ENCODE data around the gene CCDC57. TPM values are rescaled to one million over a fixed set of nuclear protein-coding genes. Genes with fewer than 3 reads are reported as not detected.
A peak's percentile ranks its signal among the peaks of the same experiment; 100 is the strongest.

The CCDC57 gene
- total RNA-seq, 2 donors from 2014 or later = 5.1 to 7.4 TPM

DNA sequence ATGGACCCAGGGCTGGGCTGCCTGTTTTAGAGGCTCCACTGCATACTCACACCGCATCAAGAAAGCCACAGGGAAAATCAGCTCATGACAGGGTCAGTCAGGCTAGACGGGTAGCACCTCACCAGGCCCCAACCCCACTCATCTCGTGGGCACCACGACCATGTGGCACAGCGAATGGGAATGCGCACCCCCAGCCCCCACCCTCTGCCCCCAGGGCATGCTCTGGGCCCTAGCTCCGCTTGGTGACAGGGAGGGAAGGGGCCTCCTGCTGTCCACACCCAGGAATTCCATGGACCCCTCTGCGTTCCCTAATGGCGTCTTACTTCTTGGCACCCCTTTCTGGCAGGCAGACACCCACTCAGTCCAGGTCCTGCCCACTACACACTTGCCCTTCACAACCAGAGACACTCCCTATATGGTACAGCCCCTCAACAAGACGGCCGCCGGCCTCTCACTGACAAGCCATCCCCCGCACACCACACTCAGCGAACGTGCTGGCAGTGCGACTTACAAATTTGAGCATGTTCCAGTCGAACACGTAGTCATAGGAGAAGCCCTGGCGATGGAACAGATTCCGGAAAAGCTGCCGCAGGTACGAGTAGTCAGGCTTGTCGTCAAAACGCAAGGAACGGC is 38.3 kb upstream of the CCDC57 start:
- Histone ChIP-seq H3K27me3 (no peaks in the 10 kb centered on the region), H3K36me3 (peaks cover 89% of the 10 kb centered on the region), H3K4me1 (peaks cover 0 to 20% of the 10 kb centered on the region in 2 donors), H3K27ac (no peak overlapping the region), H3K9me3 (no peaks in the 10 kb centered on the region), H3K4me3 (no peak overlapping the region)
- no peak for TF ChIP-seq CTCF (IDR thresholded peaks at IDR 0.05)
- DNase-seq (ENCODE audit: low spot score) = no peak

DNA sequence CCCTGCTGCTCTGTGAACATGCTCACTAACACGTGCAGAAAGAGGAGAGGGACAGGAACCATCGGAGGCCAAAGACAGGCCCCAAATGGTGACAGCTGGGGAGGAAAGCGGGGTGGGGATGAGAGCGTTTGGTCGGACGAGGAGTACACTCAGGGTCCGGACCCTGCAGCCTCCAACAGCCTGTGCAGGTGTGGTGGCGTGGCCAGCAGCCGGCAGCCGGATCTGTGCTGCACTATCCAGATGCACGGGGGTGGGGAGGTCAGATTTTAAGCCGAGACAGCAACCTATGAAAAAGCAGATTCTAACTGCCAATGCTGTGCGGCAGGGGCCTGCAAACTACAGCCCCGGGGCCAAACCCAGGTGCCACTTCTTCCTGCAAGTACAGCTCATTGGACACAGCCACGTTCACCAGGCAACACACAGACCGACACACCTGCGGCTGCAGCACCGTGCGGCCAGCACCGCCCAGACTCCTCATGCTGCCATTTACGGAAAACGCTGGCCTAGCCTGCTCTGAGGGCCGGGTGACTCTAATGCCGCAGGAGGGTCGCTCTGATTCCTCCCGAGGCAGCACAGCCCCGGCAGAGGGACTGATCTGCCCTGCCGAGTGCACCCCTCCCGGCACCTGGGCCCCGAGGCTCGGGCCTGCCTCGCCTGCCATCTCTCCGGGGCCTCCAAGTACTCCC is 37.4 kb upstream of the CCDC57 start:
- Histone ChIP-seq H3K4me3 (no peak overlapping the region), H3K36me3 (peaks cover 90% of the 10 kb centered on the region), H3K27ac (no peak overlapping the region), H3K9me3 (no peaks in the 10 kb centered on the region), H3K4me1 (peaks cover 0 to 22% of the 10 kb centered on the region in 2 donors), H3K27me3 (no peaks in the 10 kb centered on the region)
- no peak for TF ChIP-seq CTCF (IDR thresholded peaks at IDR 0.05)
- no peak for DNase-seq (ENCODE audit: low spot score)

GRCh38 chr17:82248815-82249674 is 36.4 kb upstream of the CCDC57 start:
- no peak overlapping the region for H3K27ac ChIP-seq
- TF ChIP-seq CTCF (IDR thresholded peaks at IDR 0.05) = no peak
- peaks cover 0 to 22% of the 10 kb centered on the region in 2 donors for H3K4me1 ChIP-seq

DNA sequence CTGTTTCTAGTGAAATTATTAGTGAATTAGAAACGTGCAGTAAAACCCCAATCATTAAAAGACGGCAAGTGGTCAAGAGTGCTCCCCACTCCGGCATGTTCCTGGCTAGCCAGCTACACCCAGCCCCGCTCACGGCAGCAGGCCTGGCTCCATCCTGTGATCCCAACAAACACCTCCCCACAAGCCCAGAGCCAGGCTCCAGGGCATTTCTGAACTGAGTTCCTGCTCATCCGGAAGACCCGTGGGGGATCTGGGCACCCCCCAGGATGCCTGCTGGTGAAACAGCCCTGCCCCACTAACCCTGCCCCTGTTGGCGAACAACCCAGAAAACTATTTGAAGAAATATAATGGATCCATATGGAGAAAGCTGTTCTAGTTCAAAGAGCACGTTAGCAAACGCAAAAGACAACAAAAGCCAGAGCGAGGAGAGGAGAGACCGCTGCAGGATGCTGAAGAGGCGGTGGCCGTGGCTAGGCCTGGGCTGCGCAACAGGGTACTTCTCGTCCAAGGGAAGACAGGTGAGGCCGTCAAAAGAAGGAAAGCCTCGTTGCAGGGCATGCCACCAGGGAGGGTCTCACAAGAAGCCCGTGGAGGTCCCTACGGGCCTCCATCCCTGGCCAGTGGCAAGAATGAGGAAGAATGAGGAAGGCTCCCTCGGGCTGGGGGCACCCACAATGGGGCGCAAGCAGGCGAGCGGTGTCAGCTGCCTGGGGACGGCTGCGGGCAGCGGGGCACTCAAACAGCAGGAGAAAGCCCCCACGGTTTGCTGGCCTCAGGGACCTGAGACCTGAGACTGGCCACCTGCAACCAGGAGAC is 35.4 kb upstream of the CCDC57 start:
- no peak for DNase-seq (ENCODE audit: low spot score)
- no peak for TF ChIP-seq CTCF (IDR thresholded peaks at IDR 0.05)
- Histone ChIP-seq H3K4me3 (no peak overlapping the region), H3K27ac (peak overlapping the region in 1 of 2 donors; percentile 67), H3K27me3 (no peaks in the 10 kb centered on the region), H3K4me1 (peaks cover 0 to 30% of the 10 kb centered on the region in 2 donors), H3K9me3 (no peaks in the 10 kb centered on the region), H3K36me3 (peaks cover 100% of the 10 kb centered on the region)

More at GRCh38 chr17:82248815-82249674, 36.4 kb upstream of the CCDC57 start:
- DNase-seq (ENCODE audit: low spot score) = no peak
- Histone ChIP-seq H3K27me3 (no peaks in the 10 kb centered on the region), H3K9me3 (no peaks in the 10 kb centered on the region), H3K36me3 (peaks cover 97% of the 10 kb centered on the region), H3K4me3 (no peak overlapping the region)

DNA sequence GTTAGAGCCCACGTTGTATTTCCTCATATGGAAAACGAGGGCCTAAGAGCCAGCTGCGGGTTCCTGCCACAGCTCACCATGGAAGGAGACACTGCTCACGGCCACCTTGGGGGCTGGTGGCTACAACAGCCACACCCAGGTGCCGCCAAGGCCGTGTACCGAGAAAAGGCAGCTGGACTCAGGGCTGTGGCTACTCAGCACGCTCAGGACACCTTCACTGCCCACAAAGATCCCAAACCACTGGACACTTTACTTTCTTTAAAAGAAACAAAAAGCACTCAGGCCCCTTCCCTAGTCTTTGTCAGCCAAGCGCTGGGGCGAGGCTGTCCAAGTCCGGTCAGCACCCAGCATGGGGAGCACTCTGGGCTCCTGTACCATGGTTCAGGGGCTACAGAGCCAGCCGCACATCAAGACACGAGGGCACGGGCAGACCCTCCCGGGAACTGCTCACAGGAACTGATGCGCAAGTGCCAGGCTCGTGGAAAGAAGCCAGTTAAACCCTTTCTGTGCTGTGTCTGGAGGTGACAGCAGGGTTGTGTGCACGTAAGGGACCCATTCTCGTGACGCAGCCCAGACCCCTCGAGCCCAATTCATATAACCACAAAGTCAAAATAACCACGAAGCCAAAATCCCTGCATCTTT is 34.7 kb upstream of the CCDC57 start:
- TF ChIP-seq CTCF (IDR thresholded peaks at IDR 0.05) = no peak
- peaks cover 94% of the 10 kb centered on the region for H3K36me3 ChIP-seq
- H3K27me3 ChIP-seq = no peaks in the 10 kb centered on the region
- H3K27ac ChIP-seq = peak overlapping the region; percentile 56 to 67
- no peak for DNase-seq (ENCODE audit: low spot score)
- H3K4me3 ChIP-seq = no peak overlapping the region
- peaks cover 0 to 38% of the 10 kb centered on the region in 2 donors for H3K4me1 ChIP-seq
- no peaks in the 10 kb centered on the region for H3K9me3 ChIP-seq

Data from right atrium auricular region (tissue), 2 donors.